Psoas muscle (tissue), 8 donors: ENCODE results near the gene CCDC201. TPM values are rescaled to one million over a fixed set of nuclear protein-coding genes. Genes with fewer than 3 reads are reported as not detected.

Experiments used
- ATAC-seq, 4 donors: fragments of 200-7000 bp; cut with Tn5 transposase; one replicate each; pipeline ENCODE4 v1.9.1; 2020; ENCODE audit warnings: moderate library complexity in 3 of 4, mild to moderate bottlenecking in 2 of 4
- DNase-seq, 2 donors: peaks; one replicate each; pipeline ENCODE4 v3.0.0-alpha.2; 2020
- H3K27ac ChIP-seq: fragments of 200-600 bp; one replicate; pipeline ENCODE4 v1.8.0; 2022
- H3K27me3 ChIP-seq, 3 donors: fragments of 200-600 bp in 1 of 3; one replicate each; pipeline versions ENCODE4 v1.6.1 to v1.8.0; 2013 to 2022; ENCODE audit warnings: low read length in 2 of 3, mild to moderate bottlenecking in 2 of 3, moderate library complexity in 1 of 3; ENCODE audit not compliant: insufficient read depth in 3 of 3
- H3K36me3 ChIP-seq, 2 donors: fragments of 200-600 bp in 1 of 2; one replicate each; pipeline versions ENCODE4 v1.6.1 to v1.8.0; 2013 to 2022; ENCODE audit warnings: low read depth in 1 of 2, mild to moderate bottlenecking in 1 of 2, moderate library complexity in 1 of 2; ENCODE audit not compliant: insufficient read depth in 1 of 2
- H3K4me1 ChIP-seq: fragments of 200-600 bp; one replicate; pipeline ENCODE4 v1.8.0; 2022
- H3K4me3 ChIP-seq: fragments of 200-600 bp; one replicate; pipeline ENCODE4 v1.8.0; 2022; ENCODE audit warnings: mild to moderate bottlenecking
- H3K9me3 ChIP-seq: fragments of 200-600 bp; one replicate; pipeline ENCODE4 v1.8.0; 2022
- WGBS, 3 donors: extraction: QIAGEN DNeasy Blood & Tissue Kit; methylation state at CpG; one replicate each; pipeline versions ENCODE4 v1.1.6 to v1.1.7; 2013; 5-methylcytosine and 5-hydroxymethylcytosine counted together
- intact Hi-C, 2 donors: fragments of 100-400 bp; cut with DNase I; formaldehyde crosslinking; loops; one replicate each; pipeline versions ENCODE4 v1.11.0 to v1.14.2; 2022
- polyA plus RNA-seq, 3 donors: library from polyadenylated mRNA; stranded (reverse); fragments of 200-250 nt; gene quantifications; one replicate each; pipeline ENCODE4 v1.2.3, GENCODE V29; 2013
- total RNA-seq, 4 donors: library from RNA; stranded (reverse); fragmentation: NEBNext Ultra II Directional in 2 of 4; extraction: Animal tissue kit (Norgen Biotek cat#: 25700) in 2 of 4; gene quantifications; one replicate each; pipeline versions ENCODE4 v1.2.1 to v1.2.4, GENCODE V29; 2021 to 2023
- TF ChIP-seq, protein P1 (sequence below): fragments of 200-600 bp; IDR thresholded peaks from one replicate; pipeline ENCODE4 v1.8.0; 2022; ENCODE audit warnings: antibody characterized with exemption
- donor health status: healthy with polysubstance abuse.
- donor health status: DM: no; HTN: no; CAD: no; lungs with moderate emphysema.
- donor health status: Bipolar disorder and iron deficiency.
- donor health status: healthy.
- donor health status: DM: yes; HTN: yes; CAD: no.
- donor health status: DM: no; HTN: no; CAD: no.
- donor health status: DM: no; HTN: no; CAD: no.
- donor health status: DM: yes; HTN: yes; CAD: no.

The CCDC201 gene
- total and polyA plus RNA-seq, 7 donors: not detected

- ATAC-seq (no peak), DNase-seq (no peak)
- H3K27ac ChIP-seq: no peak overlapping the region
- intact Hi-C loops: no loop called here
- TF ChIP-seq, protein P1, sequence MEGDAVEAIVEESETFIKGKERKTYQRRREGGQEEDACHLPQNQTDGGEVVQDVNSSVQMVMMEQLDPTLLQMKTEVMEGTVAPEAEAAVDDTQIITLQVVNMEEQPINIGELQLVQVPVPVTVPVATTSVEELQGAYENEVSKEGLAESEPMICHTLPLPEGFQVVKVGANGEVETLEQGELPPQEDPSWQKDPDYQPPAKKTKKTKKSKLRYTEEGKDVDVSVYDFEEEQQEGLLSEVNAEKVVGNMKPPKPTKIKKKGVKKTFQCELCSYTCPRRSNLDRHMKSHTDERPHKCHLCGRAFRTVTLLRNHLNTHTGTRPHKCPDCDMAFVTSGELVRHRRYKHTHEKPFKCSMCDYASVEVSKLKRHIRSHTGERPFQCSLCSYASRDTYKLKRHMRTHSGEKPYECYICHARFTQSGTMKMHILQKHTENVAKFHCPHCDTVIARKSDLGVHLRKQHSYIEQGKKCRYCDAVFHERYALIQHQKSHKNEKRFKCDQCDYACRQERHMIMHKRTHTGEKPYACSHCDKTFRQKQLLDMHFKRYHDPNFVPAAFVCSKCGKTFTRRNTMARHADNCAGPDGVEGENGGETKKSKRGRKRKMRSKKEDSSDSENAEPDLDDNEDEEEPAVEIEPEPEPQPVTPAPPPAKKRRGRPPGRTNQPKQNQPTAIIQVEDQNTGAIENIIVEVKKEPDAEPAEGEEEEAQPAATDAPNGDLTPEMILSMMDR: no peak
- no peak overlapping the region for H3K4me3 ChIP-seq
- H3K9me3 ChIP-seq: no peaks in the 10 kb centered on the region
- no peaks in the 10 kb centered on the region for H3K36me3 ChIP-seq
- WGBS, 3 donors: 23 to 55% (median 35%) methylated on average over 3 of the region's 3 CpGs
- H3K27me3 ChIP-seq: peaks cover 0 to 2% (median 0%) of the 10 kb centered on the region in 3 donors
- H3K4me1 ChIP-seq: no peaks in the 10 kb centered on the region
Observed at GRCh38 chr7:45878457-45879144, 5.7 kb upstream of the CCDC201 start.

DNA sequence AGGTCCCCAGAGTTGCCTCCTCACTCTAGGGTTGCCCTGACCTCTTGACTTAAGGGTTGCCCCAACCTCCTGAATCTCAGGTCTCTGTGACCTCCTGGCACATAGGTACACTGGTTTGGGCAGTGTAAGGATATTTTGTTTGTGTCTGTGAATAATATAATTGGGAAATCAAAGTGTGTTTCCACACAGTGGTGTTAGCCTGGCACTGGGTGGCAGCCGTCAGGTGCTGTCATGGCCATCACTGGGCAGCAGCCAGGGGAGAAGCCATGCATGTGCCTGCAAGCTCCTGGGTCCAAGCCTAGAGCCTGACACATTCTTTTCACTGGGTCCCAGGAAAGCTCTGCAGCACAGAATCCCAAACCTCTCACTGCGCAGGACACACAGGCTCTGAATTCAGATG is 3.6 kb upstream of the CCDC201 start:
- 70 to 79% (median 73%) methylated on average over 2 of the region's 2 CpGs for WGBS, 3 donors
- TF ChIP-seq, protein P1: no peak
- H3K4me1 ChIP-seq: no peaks in the 10 kb centered on the region
- DNase-seq (no peak), ATAC-seq (no peak)
- no peak overlapping the region for H3K4me3 ChIP-seq
- intact Hi-C loops: no loop called here
- no peaks in the 10 kb centered on the region for H3K9me3 ChIP-seq
- H3K36me3 ChIP-seq: no peaks in the 10 kb centered on the region
- H3K27me3 ChIP-seq: no peaks in the 10 kb centered on the region
- no peak overlapping the region for H3K27ac ChIP-seq

- H3K4me1 ChIP-seq: no peaks in the 10 kb centered on the region
- H3K9me3 ChIP-seq: no peaks in the 10 kb centered on the region
- TF ChIP-seq, protein P1: no peak
- intact Hi-C loops: no loop called here
- DNase-seq: no peak
- WGBS, 3 donors: 84 to 90% (median 85%) methylated on average over 8 of the region's 8 CpGs
- no peak overlapping the region for H3K27ac ChIP-seq
- ATAC-seq: no peak
- H3K36me3 ChIP-seq: no peaks in the 10 kb centered on the region
- H3K4me3 ChIP-seq: no peak overlapping the region
- no peaks in the 10 kb centered on the region for H3K27me3 ChIP-seq
Observed at GRCh38 chr7:45874408-45875131, 1.7 kb upstream of the CCDC201 start.

DNA sequence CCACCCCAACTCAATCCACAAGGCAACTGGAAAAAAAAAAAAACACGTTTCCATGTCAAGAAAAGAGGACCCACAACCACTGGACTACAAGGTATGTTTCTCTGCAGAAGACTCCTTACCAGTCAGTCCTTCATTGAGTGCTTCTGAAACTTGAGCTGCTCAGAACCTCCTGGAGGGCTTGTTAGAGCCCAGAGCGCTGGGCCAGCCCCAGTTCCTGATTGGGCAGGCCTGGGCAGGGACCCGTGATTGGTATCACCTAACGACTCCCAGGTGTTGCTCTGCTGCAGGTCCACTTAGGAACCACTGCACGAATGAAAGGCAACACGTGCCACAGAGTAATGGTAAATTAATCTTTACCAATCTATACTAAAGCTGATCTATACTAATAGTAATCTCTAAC is 473 bp upstream of the CCDC201 start:
- no peak overlapping the region for H3K4me3 ChIP-seq
- intact Hi-C loops: no loop called here
- no peaks in the 10 kb centered on the region for H3K4me1 ChIP-seq
- no peaks in the 10 kb centered on the region for H3K36me3 ChIP-seq
- H3K27ac ChIP-seq: no peak overlapping the region
- no peak for ATAC-seq
- TF ChIP-seq, protein P1: no peak
- no peaks in the 10 kb centered on the region for H3K9me3 ChIP-seq
- no peak for DNase-seq
- peaks cover 0 to under 1% (median 0%) of the 10 kb centered on the region in 3 donors for H3K27me3 ChIP-seq
- WGBS, 3 donors: 70 to 78% (median 77%) methylated on average over 6 of the region's 6 CpGs
